Astrocyte (in vitro differentiated cells and primary cell): ENCODE results near the gene EXOSC7. TPM values are rescaled to one million over a fixed set of nuclear protein-coding genes. Genes with fewer than 3 reads are reported as not detected.

ENCODE experiments used
- DNase-seq: peaks from one replicate; pipeline ENCODE4 v3.0.0-alpha.2; 2010; ENCODE audit warnings: low read depth
- FAIRE-seq: peaks from 2 replicates; lab custom pipeline; 2011; peaks lifted over from hg19 to GRCh38; lab: Jason Lieb, UNC
- H2AFZ ChIP-seq: 2 replicates; pipeline ENCODE4 v1.6.0; 2012; ENCODE audit warnings: low read depth, low read length, inconsistent platforms
- H3K27ac ChIP-seq: 2 replicates; pipeline ENCODE4 v1.5.1; 2011; ENCODE audit warnings: low read depth, low read length, inconsistent platforms
- H3K27me3 ChIP-seq: 2 replicates; pipeline ENCODE4 v1.6.0; 2011; ENCODE audit warnings: low read length, inconsistent platforms; ENCODE audit not compliant: insufficient read depth
- H3K36me3 ChIP-seq: 2 replicates; pipeline ENCODE4 v1.5.1; 2011; ENCODE audit warnings: low read length, inconsistent platforms; ENCODE audit not compliant: insufficient read depth
- H3K4me1 ChIP-seq: 2 replicates; pipeline ENCODE4 v1.5.1; 2011; ENCODE audit warnings: low read length, inconsistent platforms; ENCODE audit not compliant: insufficient read depth
- H3K4me2 ChIP-seq: 2 replicates; pipeline ENCODE4 v1.6.0; 2012; ENCODE audit warnings: low read length, inconsistent platforms
- H3K4me3 ChIP-seq: 2 replicates; pipeline ENCODE4 v1.5.1; 2011; ENCODE audit warnings: low read depth, mild to moderate bottlenecking, low read length, inconsistent platforms; ENCODE audit not compliant: insufficient read depth
- H3K79me2 ChIP-seq: 2 replicates; pipeline ENCODE4 v1.6.0; 2012; ENCODE audit warnings: mild to moderate bottlenecking, low read length, inconsistent platforms; ENCODE audit not compliant: insufficient read depth
- H3K9ac ChIP-seq: 2 replicates; pipeline ENCODE4 v1.6.0; 2012; ENCODE audit warnings: mild to moderate bottlenecking, low read length, inconsistent platforms
- H3K9me3 ChIP-seq: 2 replicates; pipeline ENCODE4 v1.5.1; 2012; ENCODE audit warnings: low read depth, mild to moderate bottlenecking, low read length, inconsistent platforms; ENCODE audit not compliant: insufficient read depth
- H4K20me1 ChIP-seq: 2 replicates; pipeline ENCODE4 v1.6.0; 2012; ENCODE audit warnings: low read length, inconsistent platforms; ENCODE audit not compliant: insufficient read depth
- H3K27ac Mint-ChIP-seq: one replicate; pipeline ENCODE4 v1.8.0; 2021; ENCODE audit warnings: mild to moderate bottlenecking, mixed read lengths; ENCODE audit not compliant: unreplicated experiment
- H3K27me3 Mint-ChIP-seq: one replicate; pipeline ENCODE4 v1.8.0; 2021; ENCODE audit warnings: low read depth, mixed read lengths; ENCODE audit not compliant: unreplicated experiment
- H3K36me3 Mint-ChIP-seq: one replicate; pipeline ENCODE4 v1.8.0; 2021; ENCODE audit warnings: low read depth, mixed read lengths; ENCODE audit not compliant: unreplicated experiment
- H3K4me1 Mint-ChIP-seq: one replicate; pipeline ENCODE4 v1.8.0; 2021; ENCODE audit warnings: low read depth, mixed read lengths; ENCODE audit not compliant: unreplicated experiment
- H3K4me3 Mint-ChIP-seq: one replicate; pipeline ENCODE4 v1.8.0; 2021; ENCODE audit warnings: mild to moderate bottlenecking, moderate library complexity, mixed read lengths; ENCODE audit not compliant: unreplicated experiment
- H3K9me3 Mint-ChIP-seq: one replicate; pipeline ENCODE4 v1.8.0; 2021; ENCODE audit warnings: mild to moderate bottlenecking, mixed read lengths; ENCODE audit not compliant: unreplicated experiment
- EZH2 ChIP-seq: IDR thresholded peaks from 2 replicates; pipeline ENCODE4 v1.6.1; 2012; ENCODE audit warnings: mild to moderate bottlenecking, low read length, inconsistent platforms; ENCODE audit not compliant: insufficient read depth
- total RNA-seq: library from RNA; stranded (reverse); gene quantifications from 2 replicates; pipeline ENCODE4 v1.2.1, GENCODE V29; 2021
- TF ChIP-seq, protein P1 (sequence below): IDR thresholded peaks from 2 replicates; pipeline ENCODE4 v1.5.1; 2011; ENCODE audit warnings: low read depth, mild to moderate bottlenecking, inconsistent platforms, low read length, moderate library complexity; ENCODE audit not compliant: insufficient read depth

EXOSC7 gene
- total RNA-seq, 1 donor from 2014 or later: 38.6 TPM

- no peak for FAIRE-seq
- TF ChIP-seq, protein P1, sequence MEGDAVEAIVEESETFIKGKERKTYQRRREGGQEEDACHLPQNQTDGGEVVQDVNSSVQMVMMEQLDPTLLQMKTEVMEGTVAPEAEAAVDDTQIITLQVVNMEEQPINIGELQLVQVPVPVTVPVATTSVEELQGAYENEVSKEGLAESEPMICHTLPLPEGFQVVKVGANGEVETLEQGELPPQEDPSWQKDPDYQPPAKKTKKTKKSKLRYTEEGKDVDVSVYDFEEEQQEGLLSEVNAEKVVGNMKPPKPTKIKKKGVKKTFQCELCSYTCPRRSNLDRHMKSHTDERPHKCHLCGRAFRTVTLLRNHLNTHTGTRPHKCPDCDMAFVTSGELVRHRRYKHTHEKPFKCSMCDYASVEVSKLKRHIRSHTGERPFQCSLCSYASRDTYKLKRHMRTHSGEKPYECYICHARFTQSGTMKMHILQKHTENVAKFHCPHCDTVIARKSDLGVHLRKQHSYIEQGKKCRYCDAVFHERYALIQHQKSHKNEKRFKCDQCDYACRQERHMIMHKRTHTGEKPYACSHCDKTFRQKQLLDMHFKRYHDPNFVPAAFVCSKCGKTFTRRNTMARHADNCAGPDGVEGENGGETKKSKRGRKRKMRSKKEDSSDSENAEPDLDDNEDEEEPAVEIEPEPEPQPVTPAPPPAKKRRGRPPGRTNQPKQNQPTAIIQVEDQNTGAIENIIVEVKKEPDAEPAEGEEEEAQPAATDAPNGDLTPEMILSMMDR: no peak
- TF ChIP-seq EZH2: no peak
- peaks cover 41% of the 10 kb centered on the region for H3K79me2 ChIP-seq
- H3K27me3 ChIP-seq: no peaks in the 10 kb centered on the region
- H3K36me3 Mint-ChIP-seq: peaks cover 27% of the 10 kb centered on the region
- DNase-seq: no peak
- H3K9me3 ChIP-seq: no peaks in the 10 kb centered on the region
- H3K4me2 ChIP-seq: no peak overlapping the region
- no peak overlapping the region for H3K27ac Mint-ChIP-seq
- H3K4me1 ChIP-seq: peaks cover 6% of the 10 kb centered on the region
- no peak overlapping the region for H2AFZ ChIP-seq
- no peaks in the 10 kb centered on the region for H3K36me3 ChIP-seq
- H3K4me3 Mint-ChIP-seq: no peak overlapping the region
- H3K27me3 Mint-ChIP-seq: no peaks in the 10 kb centered on the region
- H3K4me3 ChIP-seq: no peak overlapping the region
- no peak overlapping the region for H3K9ac ChIP-seq
- H4K20me1 ChIP-seq: peaks cover 79% of the 10 kb centered on the region
- no peak overlapping the region for H3K27ac ChIP-seq
- peaks cover 20% of the 10 kb centered on the region for H3K4me1 Mint-ChIP-seq
- peaks cover 1% of the 10 kb centered on the region for H3K9me3 Mint-ChIP-seq
These were observed 17.7 kb upstream of the EXOSC7 start for GRCh38 chr3:44958386-44958785.

DNA sequence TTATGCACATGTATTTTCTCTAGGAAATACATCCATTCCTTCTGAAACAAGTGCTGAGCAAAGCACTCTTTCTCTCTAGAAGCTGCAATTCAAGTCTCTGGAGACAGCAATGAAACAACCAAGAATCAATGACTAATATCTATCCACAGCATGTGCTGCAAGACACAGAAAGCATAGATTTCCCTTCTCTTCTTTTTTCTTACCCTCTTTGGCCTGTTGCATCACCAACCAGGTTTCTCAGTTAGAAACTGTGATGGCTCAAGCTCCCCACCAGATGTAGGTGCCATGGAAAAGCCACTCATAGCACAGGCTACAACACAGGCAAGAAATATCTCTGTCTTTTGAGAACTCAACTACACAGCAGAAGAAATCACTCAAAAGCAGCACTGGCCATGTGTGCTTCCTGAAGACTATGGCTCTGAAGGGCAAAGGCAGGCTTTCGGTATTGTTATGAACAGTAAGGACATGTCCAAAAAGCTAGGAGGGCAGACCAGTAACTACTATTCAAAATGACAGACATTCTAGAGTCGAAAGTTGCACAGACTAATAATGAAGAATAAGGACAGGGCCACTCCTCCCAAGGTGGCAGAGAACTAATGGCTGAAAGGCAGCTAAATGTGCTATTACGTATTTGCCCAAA, 15.5 kb upstream of the EXOSC7 start:
- H3K9ac ChIP-seq: no peak overlapping the region
- H2AFZ ChIP-seq: no peak overlapping the region
- no peak overlapping the region for H3K4me2 ChIP-seq
- H4K20me1 ChIP-seq: peaks cover 83% of the 10 kb centered on the region
- Mint-ChIP-seq H3K36me3 (peaks cover 25% of the 10 kb centered on the region), H3K9me3 (peaks cover 1% of the 10 kb centered on the region), H3K27me3 (no peaks in the 10 kb centered on the region), H3K4me1 (peaks cover 23% of the 10 kb centered on the region), H3K27ac (no peak overlapping the region), H3K4me3 (no peak overlapping the region)
- TF ChIP-seq, protein P1: no peak
- no peak for TF ChIP-seq EZH2
- H3K4me1 ChIP-seq: peaks cover 3% of the 10 kb centered on the region
- FAIRE-seq (no peak), DNase-seq (no peak)
- no peak overlapping the region for H3K4me3 ChIP-seq
- H3K27ac ChIP-seq: no peak overlapping the region
- H3K9me3 ChIP-seq: no peaks in the 10 kb centered on the region
- H3K27me3 ChIP-seq: no peaks in the 10 kb centered on the region
- no peaks in the 10 kb centered on the region for H3K36me3 ChIP-seq
- peaks cover 59% of the 10 kb centered on the region for H3K79me2 ChIP-seq

DNA sequence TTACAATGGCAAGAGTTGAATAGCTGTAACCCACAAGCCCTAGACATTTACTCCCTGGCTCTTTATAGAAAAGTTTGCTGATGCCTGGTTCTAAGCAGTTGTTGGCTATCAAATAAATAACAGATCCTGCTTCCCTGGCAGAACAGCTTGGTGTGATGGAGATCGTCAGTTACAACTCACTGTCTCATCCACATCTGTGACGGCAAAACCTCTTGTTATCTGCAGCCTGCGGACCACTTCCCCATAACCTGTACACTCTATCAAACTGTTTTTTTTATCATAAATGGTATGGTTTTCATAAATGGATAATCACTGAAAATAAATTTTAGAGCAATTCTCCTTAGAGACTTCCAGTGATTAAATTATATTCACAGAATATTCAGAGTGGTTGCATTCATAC, 14.2 kb upstream of the EXOSC7 start:
- Histone ChIP-seq H3K79me2 (peaks cover 66% of the 10 kb centered on the region), H3K9ac (no peak overlapping the region), H3K27ac (no peak overlapping the region), H4K20me1 (peaks cover 79% of the 10 kb centered on the region), H3K4me1 (peaks cover 3% of the 10 kb centered on the region), H3K27me3 (no peaks in the 10 kb centered on the region), H3K9me3 (no peaks in the 10 kb centered on the region), H3K36me3 (no peaks in the 10 kb centered on the region), H3K4me3 (no peak overlapping the region), H2AFZ (no peak overlapping the region), H3K4me2 (no peak overlapping the region)
- H3K4me3 Mint-ChIP-seq: no peak overlapping the region
- no peak for FAIRE-seq
- no peak for TF ChIP-seq EZH2
- TF ChIP-seq, protein P1: no peak
- H3K9me3 Mint-ChIP-seq: peaks cover under 1% of the 10 kb centered on the region
- no peak overlapping the region for H3K27ac Mint-ChIP-seq
- H3K4me1 Mint-ChIP-seq: peaks cover 24% of the 10 kb centered on the region
- peaks cover 20% of the 10 kb centered on the region for H3K36me3 Mint-ChIP-seq
- no peaks in the 10 kb centered on the region for H3K27me3 Mint-ChIP-seq
- no peak for DNase-seq
